Neutrophil (primary cell): Measurements from ENCODE around the gene FBN1.

Experiments
- H3K27ac ChIP-seq: fragments of 200-600 bp; sonication (generic); 2 replicates; pipeline ENCODE4 v1.5.1; 2016; ENCODE audit warnings: mild to moderate bottlenecking, moderate library complexity
- H3K27me3 ChIP-seq: fragments of 200-600 bp; sonication (generic); 2 replicates; pipeline ENCODE4 v1.6.0; 2016; ENCODE audit warnings: mild to moderate bottlenecking
- H3K36me3 ChIP-seq: fragments of 200-600 bp; sonication (generic); 2 replicates; pipeline ENCODE4 v1.5.1; 2017
- H3K4me1 ChIP-seq, 2 experiments: fragments of 200-600 bp in 1 of 2; sonication (generic) in 1 of 2; 1 replicate in 1 of 2; 2 replicates in 1 of 2; pipeline versions ENCODE4 v1.5.1 to v1.6.1; 2013 to 2016; ENCODE audit warnings: low read depth in 1 of 2, low read length in 1 of 2, mild to moderate bottlenecking in 1 of 2, moderate library complexity in 1 of 2; ENCODE audit not compliant: control insufficient read depth in 1 of 2, insufficient read depth in 1 of 2
- H3K4me3 ChIP-seq, 2 experiments: fragments of 200-600 bp in 1 of 2; sonication (generic) in 1 of 2; 1 replicate in 1 of 2; 2 replicates in 1 of 2; pipeline ENCODE4 v1.5.1; 2013 to 2016; ENCODE audit warnings: low read depth in 1 of 2, low read length in 1 of 2, mild to moderate bottlenecking in 1 of 2, moderate library complexity in 1 of 2
- H3K9me3 ChIP-seq: fragments of 200-600 bp; sonication (generic); 2 replicates; pipeline ENCODE4 v1.5.1; 2016
- TF ChIP-seq, protein P1 (sequence below): fragments of 200-600 bp; sonication (generic); IDR thresholded peaks from 2 replicates; pipeline ENCODE4 v1.5.1; 2016; ENCODE audit warnings: antibody characterized with exemption

FBN1 gene

GRCh38 chr15:48614051-48614450, 31.5 kb downstream of the FBN1 start:
- Histone ChIP-seq H3K4me1 (peaks cover 34 to 41% of the 10 kb centered on the region in 2 experiments), H3K9me3 (no peaks in the 10 kb centered on the region), H3K4me3 (no peak overlapping the region), H3K27me3 (no peaks in the 10 kb centered on the region), H3K36me3 (no peaks in the 10 kb centered on the region), H3K27ac (no peak overlapping the region)
- TF ChIP-seq, protein P1, sequence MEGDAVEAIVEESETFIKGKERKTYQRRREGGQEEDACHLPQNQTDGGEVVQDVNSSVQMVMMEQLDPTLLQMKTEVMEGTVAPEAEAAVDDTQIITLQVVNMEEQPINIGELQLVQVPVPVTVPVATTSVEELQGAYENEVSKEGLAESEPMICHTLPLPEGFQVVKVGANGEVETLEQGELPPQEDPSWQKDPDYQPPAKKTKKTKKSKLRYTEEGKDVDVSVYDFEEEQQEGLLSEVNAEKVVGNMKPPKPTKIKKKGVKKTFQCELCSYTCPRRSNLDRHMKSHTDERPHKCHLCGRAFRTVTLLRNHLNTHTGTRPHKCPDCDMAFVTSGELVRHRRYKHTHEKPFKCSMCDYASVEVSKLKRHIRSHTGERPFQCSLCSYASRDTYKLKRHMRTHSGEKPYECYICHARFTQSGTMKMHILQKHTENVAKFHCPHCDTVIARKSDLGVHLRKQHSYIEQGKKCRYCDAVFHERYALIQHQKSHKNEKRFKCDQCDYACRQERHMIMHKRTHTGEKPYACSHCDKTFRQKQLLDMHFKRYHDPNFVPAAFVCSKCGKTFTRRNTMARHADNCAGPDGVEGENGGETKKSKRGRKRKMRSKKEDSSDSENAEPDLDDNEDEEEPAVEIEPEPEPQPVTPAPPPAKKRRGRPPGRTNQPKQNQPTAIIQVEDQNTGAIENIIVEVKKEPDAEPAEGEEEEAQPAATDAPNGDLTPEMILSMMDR: no peak

DNA sequence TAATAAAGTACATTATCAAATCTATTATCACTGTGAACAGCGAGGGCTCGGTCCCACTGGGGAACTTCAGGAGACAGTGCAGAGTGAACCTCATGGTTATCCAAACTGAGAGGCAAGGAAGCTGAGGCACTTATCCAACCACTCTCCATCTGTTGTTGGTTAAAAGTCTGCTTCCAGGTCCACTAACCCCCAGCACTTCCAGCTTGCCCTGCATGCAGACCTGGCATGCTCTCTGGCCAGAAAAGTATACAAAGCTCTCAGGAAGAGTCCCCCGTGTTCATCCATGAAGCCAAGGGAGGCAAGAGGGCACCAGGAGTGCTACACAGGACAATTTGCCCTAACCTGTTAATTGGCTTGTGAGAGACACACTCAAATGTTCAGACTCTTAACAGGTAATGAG, 36.0 kb downstream of the FBN1 start:
- H3K4me3 ChIP-seq: no peak overlapping the region
- H3K9me3 ChIP-seq: no peaks in the 10 kb centered on the region
- no peaks in the 10 kb centered on the region for H3K36me3 ChIP-seq
- no peaks in the 10 kb centered on the region for H3K27me3 ChIP-seq
- peaks cover 18 to 19% of the 10 kb centered on the region in 2 experiments for H3K4me1 ChIP-seq
- TF ChIP-seq, protein P1: no peak
- H3K27ac ChIP-seq: no peak overlapping the region

GRCh38 chr15:48607846-48608245, 37.7 kb downstream of the FBN1 start:
- TF ChIP-seq, protein P1: no peak
- no peak overlapping the region for H3K4me3 ChIP-seq
- no peaks in the 10 kb centered on the region for H3K36me3 ChIP-seq
- no peaks in the 10 kb centered on the region for H3K9me3 ChIP-seq
- peaks cover 14 to 19% of the 10 kb centered on the region in 2 experiments for H3K4me1 ChIP-seq
- H3K27ac ChIP-seq: no peak overlapping the region
- H3K27me3 ChIP-seq: no peaks in the 10 kb centered on the region

GRCh38 chr15:48604567-48604966, 40.9 kb downstream of the FBN1 start:
- Histone ChIP-seq H3K4me3 (no peak overlapping the region), H3K27ac (no peak overlapping the region), H3K4me1 (peaks cover 20 to 33% of the 10 kb centered on the region in 2 experiments), H3K9me3 (no peaks in the 10 kb centered on the region), H3K27me3 (no peaks in the 10 kb centered on the region), H3K36me3 (no peaks in the 10 kb centered on the region)
- TF ChIP-seq, protein P1: no peak

DNA sequence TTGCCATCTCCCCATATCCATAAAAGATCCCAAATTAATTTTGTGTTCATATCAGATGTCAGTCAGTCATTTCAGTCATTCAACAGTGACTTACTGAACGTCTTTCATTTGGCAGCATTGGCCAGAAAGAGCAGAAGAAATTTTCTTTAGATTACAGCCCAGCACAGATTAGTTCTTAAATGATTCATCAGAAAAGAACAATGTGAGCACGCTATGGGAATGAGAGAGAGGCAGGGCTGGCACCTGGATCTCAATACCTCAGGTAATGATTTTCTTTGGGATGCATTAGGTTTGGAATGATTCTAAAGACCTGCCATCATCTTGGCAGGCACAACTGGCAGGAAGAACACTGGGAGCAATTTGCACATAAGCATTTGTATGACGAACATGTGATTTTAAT, 41.6 kb downstream of the FBN1 start:
- Histone ChIP-seq H3K4me1 (peaks cover 22 to 40% of the 10 kb centered on the region in 2 experiments), H3K27me3 (no peaks in the 10 kb centered on the region), H3K4me3 (no peak overlapping the region), H3K9me3 (no peaks in the 10 kb centered on the region), H3K36me3 (no peaks in the 10 kb centered on the region), H3K27ac (no peak overlapping the region)
- TF ChIP-seq, protein P1: no peak

DNA sequence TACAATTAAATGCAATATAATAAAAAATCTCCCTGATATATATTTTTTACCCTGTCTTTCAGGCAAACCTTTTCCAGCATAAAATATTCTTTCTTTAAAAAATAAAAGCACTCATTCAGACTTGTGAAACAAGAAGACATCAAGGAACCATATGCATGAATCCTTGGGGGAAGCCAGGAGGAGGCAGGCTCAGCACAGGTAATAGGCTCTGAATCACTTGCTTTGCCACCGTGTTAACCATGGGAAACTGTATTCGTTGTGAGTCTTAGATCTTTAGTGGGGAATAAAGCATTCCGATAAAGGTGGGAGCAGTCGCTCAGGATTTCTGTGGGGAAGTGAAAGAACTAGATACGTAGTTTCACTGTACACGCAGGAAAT, 42.4 kb downstream of the FBN1 start:
- Histone ChIP-seq H3K4me1 (peaks cover 27 to 48% of the 10 kb centered on the region in 2 experiments), H3K36me3 (no peaks in the 10 kb centered on the region), H3K27ac (no peak overlapping the region), H3K9me3 (no peaks in the 10 kb centered on the region), H3K27me3 (no peaks in the 10 kb centered on the region), H3K4me3 (no peak overlapping the region)
- TF ChIP-seq, protein P1: no peak
